SU-DHL-6 (cell line): ENCODE results near the gene DNAI7.

Source experiments
- H2AFZ ChIP-seq: fragments of 200-600 bp; sonication (generic); 2 replicates; pipeline ENCODE4 v1.6.1; 2014; ENCODE audit warnings: low read depth, mild to moderate bottlenecking, moderate library complexity, mixed read lengths, antibody characterized with exemption, low read length; ENCODE audit not compliant: severe bottlenecking
- H3F3A ChIP-seq: fragments of 200-600 bp; shearing (Covaris generic); 2 replicates; pipeline ENCODE4 v1.6.0; 2016; ENCODE audit warnings: antibody characterized with exemption, mild to moderate bottlenecking; ENCODE audit not compliant: insufficient read depth
- H3K27ac ChIP-seq: fragments of 200-600 bp; sonication (generic); 2 replicates; pipeline ENCODE4 v1.5.1; 2016; ENCODE audit warnings: low read depth, mild to moderate bottlenecking, low read length, moderate library complexity, mixed read lengths
- H3K27me3 ChIP-seq: fragments of 200-600 bp; sonication (generic), shearing (Covaris generic); 2 replicates; pipeline ENCODE4 v1.6.0; 2014; ENCODE audit warnings: mild to moderate bottlenecking, low read length
- H3K36me3 ChIP-seq: fragments of 200-600 bp; sonication (generic); 2 replicates; pipeline ENCODE4 v1.6.1; 2014; ENCODE audit warnings: mild to moderate bottlenecking, low read length, mixed read lengths
- H3K4me2 ChIP-seq: fragments of 300-600, 200-600 bp; shearing (Covaris generic), sonication (generic); 2 replicates; pipeline ENCODE4 v1.6.0; 2014; ENCODE audit warnings: low read length, low read depth, mild to moderate bottlenecking; ENCODE audit not compliant: poor library complexity, severe bottlenecking
- H3K4me3 ChIP-seq: fragments of 200-600 bp; sonication (generic); 2 replicates; pipeline ENCODE4 v1.5.1; 2014; ENCODE audit warnings: antibody characterized with exemption, low read length, mild to moderate bottlenecking, mixed read lengths; ENCODE audit not compliant: insufficient read depth, poor library complexity, severe bottlenecking
- H3K79me2 ChIP-seq: fragments of 200-600 bp; sonication (generic); 2 replicates; pipeline ENCODE4 v1.6.1; 2014; ENCODE audit warnings: mild to moderate bottlenecking, low read length, moderate library complexity; ENCODE audit not compliant: insufficient read depth
- H3K9ac ChIP-seq: fragments of 200-600 bp; sonication (generic); 2 replicates; pipeline ENCODE4 v1.7.0; 2014; ENCODE audit warnings: mild to moderate bottlenecking, low read length
- H3K9me2 ChIP-seq: fragments of 200-600 bp; sonication (generic); replicated peaks from 2 replicates; pipeline ENCODE4 v1.6.1; 2014; ENCODE audit warnings: low read length; ENCODE audit not compliant: insufficient read depth
- H3K9me3 ChIP-seq: fragments of 200-600 bp; sonication (generic); 2 replicates; pipeline ENCODE4 v1.6.1; 2014; ENCODE audit warnings: low read length, mixed read lengths; ENCODE audit not compliant: insufficient read depth
- H4K20me1 ChIP-seq: fragments of 200-600 bp; sonication (generic); 2 replicates; pipeline ENCODE4 v1.6.1; 2014; ENCODE audit warnings: low read depth, mild to moderate bottlenecking, antibody characterized with exemption, low read length, moderate library complexity, mixed read lengths
- CTCF ChIP-seq: fragments of 200-600 bp; sonication (generic); IDR thresholded peaks from one replicate; pipeline ENCODE4 v1.5.1; 2017; ENCODE audit warnings: antibody characterized with exemption, mild to moderate bottlenecking, low read length, moderate library complexity; ENCODE audit not compliant: insufficient read depth, poor library complexity, severe bottlenecking
- EZH2phosphoT487 ChIP-seq: fragments of 200-600 bp; sonication (generic), shearing (Covaris generic); conservative IDR thresholded peaks from 2 replicates; pipeline ENCODE4 v1.6.1; 2018; ENCODE audit warnings: mild to moderate bottlenecking, antibody characterized with exemption, low read length, moderate library complexity, mixed read lengths

The DNAI7 gene

DNA sequence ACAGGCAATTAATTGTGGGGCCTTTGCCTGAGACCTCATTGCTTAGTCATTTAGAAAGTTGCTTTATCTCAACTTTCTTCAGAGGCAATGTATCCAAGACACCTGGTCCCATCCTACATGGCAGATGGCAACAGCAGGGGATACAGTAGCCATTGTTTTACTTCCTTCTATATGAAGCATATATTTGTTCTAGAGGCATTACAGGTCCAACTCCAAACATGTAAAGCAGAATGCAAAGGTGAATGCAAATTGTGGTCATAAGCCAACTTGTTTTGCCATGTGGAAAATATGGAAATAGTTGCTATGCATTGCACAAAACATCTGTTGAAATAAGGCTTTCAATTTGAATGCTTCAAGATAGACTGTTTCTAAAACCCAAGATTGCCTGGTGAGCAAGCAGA lies 136.3 kb downstream of the DNAI7 start:
- Histone ChIP-seq H3F3A (peaks cover 91% of the 10 kb centered on the region), H3K4me3 (peak overlapping the region; percentile 96), H2AFZ (no peak overlapping the region), H3K27me3 (no peaks in the 10 kb centered on the region), H3K9ac (peak overlapping the region; percentile 83), H3K27ac (peak overlapping the region; percentile 99), H3K9me2 (no peaks in the 10 kb centered on the region), H3K4me2 (peak overlapping the region; percentile 99), H4K20me1 (peaks cover 40% of the 10 kb centered on the region), H3K36me3 (peaks cover 83% of the 10 kb centered on the region), H3K79me2 (peaks cover 100% of the 10 kb centered on the region), H3K9me3 (no peaks in the 10 kb centered on the region)
- TF ChIP-seq CTCF (no peak), EZH2phosphoT487 (no peak)
